LNCAP (cell line): ENCODE results near the gene MBNL3.

ENCODE experiments used
- TF ChIP-seq, protein P1 (sequence below): fragments of 450-650 bp; IDR thresholded peaks from 2 replicates; pipeline ENCODE4 v1.5.1; 2017; ENCODE audit warnings: mild to moderate bottlenecking

Gene MBNL3

DNA sequence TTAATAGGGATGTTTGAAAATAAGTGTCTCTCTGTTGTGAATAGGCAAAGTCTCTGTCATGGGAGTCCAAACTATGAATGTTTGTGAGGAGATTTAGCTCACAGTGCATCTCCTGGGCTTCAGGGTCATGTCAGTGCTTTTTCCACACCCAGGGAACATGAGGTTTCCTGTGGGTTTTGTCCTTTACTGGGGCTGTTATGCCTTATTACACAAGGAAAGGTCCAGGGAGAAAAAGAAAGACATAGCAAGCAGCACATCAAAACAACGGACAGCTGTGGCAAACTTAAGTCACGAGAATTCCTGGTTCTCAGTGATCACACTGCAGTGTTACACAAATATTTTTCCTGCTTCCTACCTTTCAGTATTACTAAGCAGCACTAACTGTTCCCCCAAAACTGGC is 99.4 kb downstream of the MBNL3 start:
- TF ChIP-seq, protein P1, sequence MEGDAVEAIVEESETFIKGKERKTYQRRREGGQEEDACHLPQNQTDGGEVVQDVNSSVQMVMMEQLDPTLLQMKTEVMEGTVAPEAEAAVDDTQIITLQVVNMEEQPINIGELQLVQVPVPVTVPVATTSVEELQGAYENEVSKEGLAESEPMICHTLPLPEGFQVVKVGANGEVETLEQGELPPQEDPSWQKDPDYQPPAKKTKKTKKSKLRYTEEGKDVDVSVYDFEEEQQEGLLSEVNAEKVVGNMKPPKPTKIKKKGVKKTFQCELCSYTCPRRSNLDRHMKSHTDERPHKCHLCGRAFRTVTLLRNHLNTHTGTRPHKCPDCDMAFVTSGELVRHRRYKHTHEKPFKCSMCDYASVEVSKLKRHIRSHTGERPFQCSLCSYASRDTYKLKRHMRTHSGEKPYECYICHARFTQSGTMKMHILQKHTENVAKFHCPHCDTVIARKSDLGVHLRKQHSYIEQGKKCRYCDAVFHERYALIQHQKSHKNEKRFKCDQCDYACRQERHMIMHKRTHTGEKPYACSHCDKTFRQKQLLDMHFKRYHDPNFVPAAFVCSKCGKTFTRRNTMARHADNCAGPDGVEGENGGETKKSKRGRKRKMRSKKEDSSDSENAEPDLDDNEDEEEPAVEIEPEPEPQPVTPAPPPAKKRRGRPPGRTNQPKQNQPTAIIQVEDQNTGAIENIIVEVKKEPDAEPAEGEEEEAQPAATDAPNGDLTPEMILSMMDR: no peak

DNA sequence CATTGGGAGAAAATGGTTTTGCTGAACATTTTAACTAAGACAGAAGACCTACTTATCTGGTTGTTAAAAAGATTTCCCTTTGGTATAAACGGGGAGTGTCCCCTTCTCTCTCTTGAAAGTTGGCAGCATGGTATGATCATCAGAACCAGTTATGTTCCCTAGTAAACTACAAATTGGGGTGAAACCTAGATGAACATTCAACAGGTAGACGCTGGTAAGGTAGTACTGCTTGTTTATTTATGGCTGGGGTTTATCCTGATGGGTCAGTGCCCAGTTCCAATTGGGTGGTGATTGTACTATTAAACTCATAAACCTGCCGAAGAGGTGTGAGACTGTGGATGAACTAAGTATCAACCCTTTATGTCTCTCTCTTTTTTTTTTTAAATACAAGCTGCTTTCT is 100.5 kb downstream of the MBNL3 start:
- TF ChIP-seq, protein P1: no peak

DNA sequence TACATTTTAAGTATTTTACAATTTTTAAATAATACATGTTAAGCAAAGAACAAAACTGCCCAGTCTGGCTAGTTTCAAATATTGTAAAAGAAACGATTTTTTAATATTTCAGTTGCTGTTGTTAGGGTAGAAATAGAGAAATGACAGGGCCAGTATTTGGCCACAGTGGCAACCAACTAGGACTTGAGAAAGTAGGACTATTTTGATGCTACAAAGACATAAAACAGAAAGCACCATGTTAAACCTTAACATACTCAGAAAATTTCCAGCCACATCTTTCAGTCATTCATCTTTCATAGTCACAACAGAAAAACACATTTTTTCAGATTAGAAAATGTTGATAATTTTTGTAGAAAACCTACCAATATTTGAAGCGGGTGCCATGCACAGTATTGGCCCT is 104.5 kb downstream of the MBNL3 start:
- TF ChIP-seq, protein P1: no peak

DNA sequence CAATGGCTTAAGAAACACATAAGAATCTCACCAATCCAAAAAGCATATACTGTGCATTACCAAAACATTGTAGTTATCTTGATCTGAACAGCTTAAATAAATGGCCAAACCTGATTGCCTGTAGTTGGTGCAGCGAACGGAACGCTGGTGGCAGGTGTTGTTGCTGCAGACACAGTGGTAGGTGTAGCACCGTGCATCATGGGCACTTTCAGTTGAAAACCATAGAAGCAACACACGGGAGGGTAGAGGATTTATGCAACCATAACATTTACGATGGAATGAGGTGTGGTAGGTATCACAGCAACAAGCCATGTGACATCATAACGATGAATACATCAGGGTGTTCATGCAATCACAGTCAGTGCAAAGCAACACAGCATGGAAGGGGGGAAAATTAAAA is 106.8 kb downstream of the MBNL3 start:
- TF ChIP-seq, protein P1: no peak

DNA sequence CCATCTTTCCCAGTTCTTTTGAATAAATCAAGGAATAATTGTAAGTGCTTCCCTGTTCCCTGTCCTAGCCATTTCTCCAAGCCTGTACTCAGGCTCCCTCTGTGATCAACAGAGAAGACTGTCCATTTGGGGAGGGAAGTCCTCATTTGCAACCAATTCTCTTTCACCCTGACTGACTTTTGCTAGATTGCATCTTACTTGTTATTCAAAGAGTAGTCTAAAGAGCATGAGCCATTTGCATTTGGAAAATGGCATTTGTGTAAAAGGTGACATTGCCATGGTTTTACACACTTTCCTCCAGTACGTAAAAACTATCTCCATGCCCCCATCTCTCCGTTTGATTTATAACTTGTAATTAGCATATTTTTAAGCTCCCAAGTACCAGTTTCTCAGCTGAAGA is 110.6 kb downstream of the MBNL3 start:
- TF ChIP-seq, protein P1: no peak

DNA sequence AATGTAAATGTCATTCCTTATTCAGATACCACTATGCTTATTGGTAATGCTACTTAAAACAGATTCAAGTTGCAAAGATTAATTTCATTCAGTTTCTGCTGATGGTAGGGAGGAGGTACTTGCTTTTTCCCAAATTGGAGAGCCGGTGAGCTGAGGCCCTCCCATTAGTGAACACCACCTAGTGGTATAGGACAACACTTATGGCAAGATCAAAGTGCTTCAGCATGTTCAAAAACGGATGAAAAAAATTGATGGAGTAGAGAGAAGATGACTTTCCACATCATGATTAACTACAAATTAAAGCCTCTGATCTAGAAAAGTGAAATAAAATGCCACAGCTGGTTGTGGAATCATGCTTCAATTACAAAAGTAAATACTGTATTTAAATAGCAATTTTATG is 112.9 kb downstream of the MBNL3 start:
- TF ChIP-seq, protein P1: 0 out of 2 replicates have a peak, but pooled peaks have one; percentile 10

DNA sequence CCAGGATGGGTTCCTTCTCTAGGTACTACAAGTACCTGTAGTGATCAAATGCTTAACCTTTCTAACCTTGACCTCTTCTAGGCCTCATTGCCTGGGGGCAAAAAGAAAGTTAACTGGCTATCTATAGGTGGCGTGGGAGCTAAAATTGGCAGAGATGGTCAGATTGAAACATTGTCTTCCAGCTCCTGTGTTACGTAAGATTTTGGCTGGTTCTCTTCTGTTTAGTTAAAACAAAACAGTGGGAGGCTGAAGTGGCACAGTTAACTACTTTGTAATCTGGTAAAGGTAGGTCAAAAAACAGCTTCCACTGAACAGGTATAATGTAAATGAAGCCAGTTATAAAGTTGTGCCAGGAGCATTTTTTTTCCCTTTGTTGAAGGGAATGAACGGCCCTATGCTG is 115.2 kb downstream of the MBNL3 start:
- TF ChIP-seq, protein P1: no peak; the same call in 1 of the 2 replicates

DNA sequence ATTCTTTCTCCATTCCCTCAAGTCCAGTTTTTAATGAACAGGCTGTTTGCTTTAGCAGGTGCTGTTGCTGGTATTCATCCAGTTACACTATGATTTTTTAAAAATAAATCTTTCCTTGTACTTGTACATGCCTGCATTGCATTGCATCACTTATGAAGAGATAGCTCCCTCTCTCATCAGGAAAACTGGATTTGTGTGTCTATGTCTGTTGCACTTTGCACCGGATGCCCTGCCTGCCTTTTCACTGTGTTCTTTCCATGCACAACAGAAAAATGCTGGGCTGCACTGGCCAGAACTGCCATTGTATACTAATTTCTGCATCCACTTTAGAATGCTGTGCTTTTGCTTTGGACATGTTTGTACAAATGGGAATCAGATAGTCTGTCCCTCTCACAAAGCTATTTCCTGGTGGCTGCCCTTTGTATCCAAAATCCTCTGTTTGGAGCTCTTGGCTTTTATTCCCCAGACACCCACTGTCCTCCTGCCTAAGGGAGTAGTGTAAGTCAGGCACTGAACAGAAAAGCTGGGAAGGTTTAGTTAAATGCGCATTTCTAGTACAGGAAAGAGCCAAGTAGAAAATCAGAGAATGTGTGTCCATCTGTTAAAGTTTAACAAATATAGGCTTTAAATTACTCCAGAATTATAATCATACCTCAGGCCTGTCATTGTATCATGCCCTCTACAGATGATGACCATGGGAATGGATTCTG is 119.1 kb downstream of the MBNL3 start:
- TF ChIP-seq, protein P1: no peak
